Esophagus squamous epithelium (tissue), 5 donors: ENCODE measurements around the gene C3orf70. TPM values are rescaled to one million over a fixed set of nuclear protein-coding genes. Genes with fewer than 3 reads are reported as not detected.

ENCODE experiments used
- DNase-seq: peaks from one replicate; lab custom pipeline; 2025; lab: John Stamatoyannopoulos, UW
- H3K27ac ChIP-seq, 4 donors: fragments of 200-600 bp; sonication (generic); one replicate each; pipeline ENCODE4 v1.5.1; 2016 to 2019; ENCODE audit warnings: mild to moderate bottlenecking in 1 of 4
- H3K27me3 ChIP-seq, 4 donors: fragments of 200-600 bp; sonication (generic); 1 replicate in 3 of 4; 2 replicates in 1 of 4; pipeline versions ENCODE4 v1.5.1 to v1.6.0; 2017 to 2021; ENCODE audit warnings: antibody characterized with exemption in 1 of 4
- H3K36me3 ChIP-seq, 3 donors: fragments of 200-600 bp; sonication (generic); one replicate each; pipeline ENCODE4 v1.5.1; 2016 to 2019
- H3K4me1 ChIP-seq, 3 donors: fragments of 200-600 bp; sonication (generic); one replicate each; pipeline ENCODE4 v1.5.1; 2017 to 2019
- H3K4me3 ChIP-seq, 4 donors: fragments of 200-600 bp; sonication (generic); 1 replicate in 3 of 4; 2 replicates in 1 of 4; pipeline ENCODE4 v1.5.1; 2016 to 2019; ENCODE audit warnings: mild to moderate bottlenecking in 2 of 4, moderate library complexity in 1 of 4
- H3K9me3 ChIP-seq, 3 donors: fragments of 200-600 bp; sonication (generic); one replicate each; pipeline ENCODE4 v1.5.1; 2016 to 2019
- CTCF ChIP-seq, 6 experiments: fragments of 450-650 bp in 4 of 6; fragments of 200-600 bp in 2 of 6; sonication (generic) in 2 of 6; IDR thresholded peaks; one replicate each; pipeline ENCODE4 v1.5.1; 2016 to 2019; ENCODE audit warnings: antibody characterized with exemption in 6 of 6, mild to moderate bottlenecking in 4 of 6, moderate library complexity in 4 of 6
- POLR2A ChIP-seq, 4 donors: fragments of 450-650 bp; IDR thresholded peaks; one replicate each; pipeline ENCODE4 v1.6.1; 2017; ENCODE audit warnings: antibody characterized with exemption in 4 of 4, mild to moderate bottlenecking in 4 of 4, moderate library complexity in 3 of 4
- WGBS, 2 donors: methylation state at CpG; one replicate each; pipeline ENCODE4 v1.1.5; 2018; 5-methylcytosine and 5-hydroxymethylcytosine counted together
- intact Hi-C: fragments of 100-400 bp; cut with DNase I; formaldehyde crosslinking; loops from one replicate; pipeline ENCODE4 v1.15.0; 2022
- total RNA-seq, 4 donors: library from RNA; depleted of rRNA; stranded (reverse); fragments of >200 nt; gene quantifications; one replicate each; pipeline ENCODE4 v1.1.0, GENCODE V29; 2016
- donor health status: DM: yes; HTN: yes; CAD: no.

Gene C3orf70
- total RNA-seq, 4 donors from 2014 or later, result 0.57 to 8.6 (median 1.3) TPM

- no peak for TF ChIP-seq CTCF (IDR thresholded peaks at IDR 0.05)
- intact Hi-C loops, result no loop called here
Measured at GRCh38 chr3:185144784-185145183, 8.1 kb downstream of the C3orf70 start.

GRCh38 chr3:185137821-185138220 lies 15.0 kb downstream of the C3orf70 start:
- intact Hi-C loops, result no loop called here
- H3K36me3 ChIP-seq, result no peaks in the 10 kb centered on the region
- TF ChIP-seq POLR2A (IDR thresholded peaks at IDR 0.05) (no peak), CTCF (IDR thresholded peaks at IDR 0.05) (no peak)
- H3K27ac ChIP-seq, result no peak overlapping the region
- H3K4me1 ChIP-seq, result no peaks in the 10 kb centered on the region
- H3K9me3 ChIP-seq, result no peaks in the 10 kb centered on the region
- H3K4me3 ChIP-seq, result no peak overlapping the region
- no peaks in the 10 kb centered on the region for H3K27me3 ChIP-seq
- no peak for DNase-seq
- WGBS, 2 donors, result 91 to 95% methylated on average over 1 of the region's 1 CpG

More at GRCh38 chr3:185144784-185145183, 8.1 kb downstream of the C3orf70 start:
- Histone ChIP-seq H3K36me3 (no peaks in the 10 kb centered on the region), H3K27me3 (peaks cover 0 to 24% (median 0%) of the 10 kb centered on the region in 4 donors), H3K4me1 (peaks cover 0 to 5% (median 0%) of the 10 kb centered on the region in 3 donors), H3K27ac (no peak overlapping the region), H3K9me3 (no peaks in the 10 kb centered on the region), H3K4me3 (no peak overlapping the region)
- WGBS, 2 donors, result 91 to 93% methylated on average over 3 of the region's 3 CpGs
- DNase-seq, result no peak

- no peaks in the 10 kb centered on the region for H3K36me3 ChIP-seq
- H3K27ac ChIP-seq, result no peak overlapping the region
- no peak for DNase-seq
- no peaks in the 10 kb centered on the region for H3K4me1 ChIP-seq
- peaks cover 0 to 4% (median 0%) of the 10 kb centered on the region in 4 donors for H3K27me3 ChIP-seq
- intact Hi-C loops, result no loop called here
- TF ChIP-seq CTCF (IDR thresholded peaks at IDR 0.05) (no peak), POLR2A (IDR thresholded peaks at IDR 0.05) (no peak)
- no peaks in the 10 kb centered on the region for H3K9me3 ChIP-seq
- H3K4me3 ChIP-seq, result no peak overlapping the region
Measured at GRCh38 chr3:185134509-185134908, 18.4 kb downstream of the C3orf70 start.

- TF ChIP-seq POLR2A (IDR thresholded peaks at IDR 0.05), result no peak
- no peak for TF ChIP-seq CTCF (IDR thresholded peaks at IDR 0.05)
- Histone ChIP-seq H3K27ac (no peak overlapping the region), H3K9me3 (no peaks in the 10 kb centered on the region), H3K27me3 (peaks cover 0 to 4% (median 0%) of the 10 kb centered on the region in 4 donors), H3K36me3 (no peaks in the 10 kb centered on the region), H3K4me1 (no peaks in the 10 kb centered on the region), H3K4me3 (no peak overlapping the region)
- no peak for DNase-seq
- intact Hi-C loops, result no loop called here
- 61 to 74% methylated on average over 2 of the region's 2 CpGs for WGBS, 2 donors
Measured at GRCh38 chr3:185131602-185132256, 21.1 kb downstream of the C3orf70 start.

- Histone ChIP-seq H3K9me3 (no peaks in the 10 kb centered on the region), H3K27ac (no peak overlapping the region), H3K27me3 (peaks cover 0 to 4% (median 0%) of the 10 kb centered on the region in 4 donors), H3K36me3 (no peaks in the 10 kb centered on the region), H3K4me1 (no peaks in the 10 kb centered on the region), H3K4me3 (no peak overlapping the region)
- TF ChIP-seq POLR2A (IDR thresholded peaks at IDR 0.05) (no peak), CTCF (IDR thresholded peaks at IDR 0.05) (no peak)
- WGBS, 2 donors, result 66 to 80% methylated on average over 2 of the region's 2 CpGs
- DNase-seq, result no peak
- intact Hi-C loops, result no loop called here
Measured at GRCh38 chr3:185129083-185129482, 23.8 kb downstream of the C3orf70 start.
